GM23248 (cell line): ENCODE measurements around the gene IP6K1. TPM values are rescaled to one million over a fixed set of nuclear protein-coding genes. Genes with fewer than 3 reads are reported as not detected.

Source experiments
- DNase-seq: peaks from one replicate; pipeline ENCODE4 v3.0.0-alpha.2; 2015
- H2AFZ ChIP-seq: fragments of 200-600 bp; sonication (generic); 2 replicates; pipeline ENCODE4 v1.6.1; 2016; ENCODE audit warnings: antibody characterized with exemption
- H3F3A ChIP-seq: fragments of 200-600 bp; sonication (generic); 2 replicates; pipeline ENCODE4 v1.6.1; 2016; ENCODE audit warnings: mild to moderate bottlenecking, antibody characterized with exemption, mixed run types; ENCODE audit not compliant: insufficient read depth
- H3K27ac ChIP-seq: fragments of 200-600 bp; sonication (generic); 2 replicates; pipeline ENCODE4 v1.5.1; 2016; ENCODE audit warnings: mild to moderate bottlenecking
- H3K27me3 ChIP-seq: fragments of 200-600 bp; sonication (generic); replicated peaks from 2 replicates; pipeline ENCODE4 v1.6.1; 2016; ENCODE audit warnings: mild to moderate bottlenecking; ENCODE audit not compliant: insufficient read depth
- H3K36me3 ChIP-seq: fragments of 200-600 bp; sonication (generic); 2 replicates; pipeline ENCODE4 v1.6.1; 2016; ENCODE audit warnings: low read depth, mild to moderate bottlenecking
- H3K4me1 ChIP-seq: fragments of 200-600 bp; sonication (generic); 2 replicates; pipeline ENCODE4 v1.6.1; 2016; ENCODE audit warnings: mild to moderate bottlenecking; ENCODE audit not compliant: insufficient read depth
- H3K4me2 ChIP-seq: fragments of 200-600 bp; sonication (generic); one replicate; pipeline ENCODE4 v1.6.1; 2016; ENCODE audit warnings: mild to moderate bottlenecking; ENCODE audit not compliant: unreplicated experiment
- H3K4me3 ChIP-seq: fragments of 200-600 bp; sonication (generic); 2 replicates; pipeline ENCODE4 v1.5.1; 2016; ENCODE audit warnings: mild to moderate bottlenecking
- H3K79me2 ChIP-seq: fragments of 200-600 bp; sonication (generic); 2 replicates; pipeline ENCODE4 v1.6.1; 2016; ENCODE audit warnings: mild to moderate bottlenecking; ENCODE audit not compliant: insufficient read depth
- H3K9ac ChIP-seq: fragments of 200-600 bp; sonication (generic); 2 replicates; pipeline ENCODE4 v1.6.1; 2016; ENCODE audit warnings: mild to moderate bottlenecking
- H3K9me2 ChIP-seq: fragments of 200-600 bp; sonication (generic); 2 replicates; pipeline ENCODE4 v1.6.1; 2016; ENCODE audit warnings: mixed run types, mild to moderate bottlenecking, moderate library complexity; ENCODE audit not compliant: insufficient read depth
- H3K9me3 ChIP-seq: fragments of 200-600 bp; sonication (generic); one replicate; pipeline ENCODE4 v1.6.1; 2017; ENCODE audit warnings: low read depth
- H4K20me1 ChIP-seq: fragments of 200-600 bp; sonication (generic); 2 replicates; pipeline ENCODE4 v1.6.0; 2016; ENCODE audit not compliant: insufficient read depth
- EZH2 ChIP-seq: fragments of 200-600 bp; sonication (generic); IDR thresholded peaks from 2 replicates; pipeline ENCODE4 v1.6.1; 2018; ENCODE audit warnings: antibody characterized with exemption, mild to moderate bottlenecking; ENCODE audit not compliant: insufficient read depth, poor library complexity, severe bottlenecking
- EZH2phosphoT487 ChIP-seq: fragments of 200-600 bp; sonication (generic); IDR thresholded peaks from 2 replicates; pipeline ENCODE4 v1.6.1; 2018; ENCODE audit warnings: antibody characterized with exemption, moderate library complexity, mild to moderate bottlenecking, low read depth; ENCODE audit not compliant: insufficient read depth
- WGBS, 2 experiments: methylation state at CpG; one replicate each; pipeline ENCODE4 v1.1.6; 2015 to 2017; ENCODE audit warnings: low lambda C conversion rate in 2 of 2, low coverage in 1 of 2; ENCODE audit errors: missing lambda C conversion rate in 2 of 2; 5-methylcytosine and 5-hydroxymethylcytosine counted together
- in situ Hi-C: fragments of 300-500 bp; cut with MboI; formaldehyde crosslinking; loops from 2 replicates; pipeline ENCODE4 v1.15.0; 2020
- polyA plus RNA-seq: library from polyadenylated mRNA; unstranded; fragments of >200 nt; fragmentation: Nextera tagmentation; extraction: Ambion mirVana; gene quantifications from 2 replicates; pipeline ENCODE4 v1.2.1, GENCODE V29; 2016
- total RNA-seq: library from RNA; depleted of rRNA; stranded (reverse); fragments of >200 nt; shearing (Covaris generic); gene quantifications from 2 replicates; pipeline ENCODE4 v1.2.3, GENCODE V29; 2014

Gene IP6K1
- total and polyA plus RNA-seq, 2 experiments from 2014 or later, result 18.7 to 27.2 TPM

GRCh38 chr3:49723628-49724551 lies 62.5 kb downstream of the IP6K1 start, which contains the start of gene GMPPB:
Gene GMPPB, minus strand, starts transcription at chr3:49723951. Its CDS starts 225 bp downstream, at chr3:49723726.
- Histone ChIP-seq H3K27me3 (no peaks in the 10 kb centered on the region), H3K9me2 (no peaks in the 10 kb centered on the region), H3K9me3 (no peaks in the 10 kb centered on the region), H3K4me2 (peak within 1 kb of the TSS; percentile 90), H3K9ac (peak within 1 kb of the TSS; percentile 100), H3K4me3 (peak within 1 kb of the TSS; percentile 95), H3F3A (peaks cover 10% of the 10 kb centered on the region; the same call in 1 of the 2 replicates), H3K36me3 (0 out of 2 replicates have a peak, but pooled peaks cover 1% of the 10 kb centered on the region), H3K4me1 (peaks cover 7% of the 10 kb centered on the region; the same call in 1 of the 2 replicates), H4K20me1 (no peaks in the 10 kb centered on the region), H3K79me2 (peaks cover 18% of the 10 kb centered on the region), H2AFZ (peak within 1 kb of the TSS; percentile 67), H3K27ac (peak within 1 kb of the TSS; percentile 96)
- in situ Hi-C loops, result no loop called here
- peak; percentile 100 for DNase-seq
- TF ChIP-seq EZH2phosphoT487, result no peak
- no peak for TF ChIP-seq EZH2
- 1% methylated on average over 68 to 90 of the region's 102 CpGs for WGBS, 2 experiments

- H3K4me3 ChIP-seq, result peak overlapping the region; percentile 95
- no peaks in the 10 kb centered on the region for H3K36me3 ChIP-seq
- no peaks in the 10 kb centered on the region for H3K27me3 ChIP-seq
- 1 to 2% methylated on average over 18 to 20 of the region's 20 CpGs for WGBS, 2 experiments
- peaks cover 10% of the 10 kb centered on the region; the same call in 1 of the 2 replicates for H3F3A ChIP-seq
- no peaks in the 10 kb centered on the region for H3K9me3 ChIP-seq
- H3K4me2 ChIP-seq, result peak overlapping the region; percentile 79
- H3K4me1 ChIP-seq, result peaks cover 7% of the 10 kb centered on the region; the same call in 1 of the 2 replicates
- peaks cover 18% of the 10 kb centered on the region for H3K79me2 ChIP-seq
- H3K27ac ChIP-seq, result peak overlapping the region; percentile 94
- H4K20me1 ChIP-seq, result no peaks in the 10 kb centered on the region
- in situ Hi-C loops, result no loop called here
- H3K9ac ChIP-seq, result peak overlapping the region; percentile 100
- no peak for TF ChIP-seq EZH2phosphoT487
- no peak for TF ChIP-seq EZH2
- H2AFZ ChIP-seq, result peak overlapping the region; percentile 32; the same call in 1 of the 2 replicates
- no peaks in the 10 kb centered on the region for H3K9me2 ChIP-seq
- peak; percentile 76 for DNase-seq
Measured at GRCh38 chr3:49723296-49723627, 63.1 kb downstream of the IP6K1 start.

- in situ Hi-C loops, result no loop called here
- peaks cover 18% of the 10 kb centered on the region for H3K79me2 ChIP-seq
- H3K27ac ChIP-seq, result peak overlapping the region; percentile 94
- H2AFZ ChIP-seq, result no peak overlapping the region
- 49 to 52% methylated on average over 8 of the region's 8 CpGs for WGBS, 2 experiments
- TF ChIP-seq EZH2, result no peak
- TF ChIP-seq EZH2phosphoT487, result no peak
- peaks cover 7% of the 10 kb centered on the region; the same call in 1 of the 2 replicates for H3K4me1 ChIP-seq
- no peak for DNase-seq
- no peaks in the 10 kb centered on the region for H3K36me3 ChIP-seq
- peak overlapping the region; percentile 100 for H3K9ac ChIP-seq
- peak overlapping the region; percentile 95 for H3K4me3 ChIP-seq
- H3K27me3 ChIP-seq, result no peaks in the 10 kb centered on the region
- H3K9me2 ChIP-seq, result no peaks in the 10 kb centered on the region
- peaks cover 10% of the 10 kb centered on the region; the same call in 1 of the 2 replicates for H3F3A ChIP-seq
- H3K4me2 ChIP-seq, result peak overlapping the region; percentile 79
- H4K20me1 ChIP-seq, result no peaks in the 10 kb centered on the region
- H3K9me3 ChIP-seq, result no peaks in the 10 kb centered on the region
Measured at GRCh38 chr3:49722896-49723295, 63.4 kb downstream of the IP6K1 start.

GRCh38 chr3:49721896-49722781 lies 64.2 kb downstream of the IP6K1 start:
- Histone ChIP-seq H3K27ac (no peak overlapping the region), H3K9me3 (no peaks in the 10 kb centered on the region), H2AFZ (no peak overlapping the region), H3F3A (peaks cover 10% of the 10 kb centered on the region; the same call in 1 of the 2 replicates), H3K36me3 (no peaks in the 10 kb centered on the region), H3K4me3 (peak overlapping the region; percentile 95), H3K9me2 (no peaks in the 10 kb centered on the region), H3K9ac (peak overlapping the region; percentile 100), H3K27me3 (no peaks in the 10 kb centered on the region), H3K4me2 (peak overlapping the region; percentile 79), H4K20me1 (no peaks in the 10 kb centered on the region), H3K4me1 (peaks cover 7% of the 10 kb centered on the region; the same call in 1 of the 2 replicates), H3K79me2 (peaks cover 18% of the 10 kb centered on the region)
- no peak for DNase-seq
- in situ Hi-C loops, result no loop called here
- no peak for TF ChIP-seq EZH2phosphoT487
- no peak for TF ChIP-seq EZH2
- 77 to 80% methylated on average over 25 to 26 of the region's 26 CpGs for WGBS, 2 experiments
